Measurements from ENCODE around the gene MSMP. TPM values are rescaled to one million over a fixed set of nuclear protein-coding genes. Genes with fewer than 3 reads are reported as not detected.

MSMP gene
- total and polyA plus RNA-seq, 2 donors (not counting 1 experiment from before 2014, with no cell fraction given): not detected

DNA sequence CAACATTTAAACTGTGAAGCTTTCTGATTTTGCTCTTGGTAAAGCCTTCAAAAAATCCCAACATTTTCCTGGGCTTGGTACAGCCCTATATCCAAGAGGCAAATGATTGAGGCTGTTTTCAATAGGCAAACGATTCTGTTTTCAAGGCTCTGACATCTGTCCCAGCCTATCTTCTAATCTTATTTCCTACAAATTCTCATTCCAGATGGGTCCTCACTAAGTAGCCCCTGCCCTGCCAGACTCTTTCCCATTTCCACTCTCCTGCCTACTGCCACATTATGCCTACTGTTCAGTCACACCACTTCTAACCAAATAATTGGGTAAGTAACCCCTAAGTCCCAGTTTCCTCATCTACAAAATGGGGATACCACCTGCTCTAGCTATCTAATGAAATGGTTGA, 8.5 kb downstream of the MSMP start:
- Histone ChIP-seq H3K27ac (ENCODE audit: insufficient read depth, low read length) (no peak overlapping the region), H3K9ac (ENCODE audit: insufficient read depth, low read length) (no peak overlapping the region)
- TF ChIP-seq EZH2 (IDR thresholded peaks at IDR 0.05; ENCODE audit: low read length, missing control alignments): no peak
- TF ChIP-seq, protein P1, sequence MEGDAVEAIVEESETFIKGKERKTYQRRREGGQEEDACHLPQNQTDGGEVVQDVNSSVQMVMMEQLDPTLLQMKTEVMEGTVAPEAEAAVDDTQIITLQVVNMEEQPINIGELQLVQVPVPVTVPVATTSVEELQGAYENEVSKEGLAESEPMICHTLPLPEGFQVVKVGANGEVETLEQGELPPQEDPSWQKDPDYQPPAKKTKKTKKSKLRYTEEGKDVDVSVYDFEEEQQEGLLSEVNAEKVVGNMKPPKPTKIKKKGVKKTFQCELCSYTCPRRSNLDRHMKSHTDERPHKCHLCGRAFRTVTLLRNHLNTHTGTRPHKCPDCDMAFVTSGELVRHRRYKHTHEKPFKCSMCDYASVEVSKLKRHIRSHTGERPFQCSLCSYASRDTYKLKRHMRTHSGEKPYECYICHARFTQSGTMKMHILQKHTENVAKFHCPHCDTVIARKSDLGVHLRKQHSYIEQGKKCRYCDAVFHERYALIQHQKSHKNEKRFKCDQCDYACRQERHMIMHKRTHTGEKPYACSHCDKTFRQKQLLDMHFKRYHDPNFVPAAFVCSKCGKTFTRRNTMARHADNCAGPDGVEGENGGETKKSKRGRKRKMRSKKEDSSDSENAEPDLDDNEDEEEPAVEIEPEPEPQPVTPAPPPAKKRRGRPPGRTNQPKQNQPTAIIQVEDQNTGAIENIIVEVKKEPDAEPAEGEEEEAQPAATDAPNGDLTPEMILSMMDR (conservative IDR thresholded peaks at IDR 0.05 in 1 of 2, IDR thresholded peaks at IDR 0.05 in 1 of 2; ENCODE audit: low read depth in 1 of 2, low read length in 2 of 2): no peak

DNA sequence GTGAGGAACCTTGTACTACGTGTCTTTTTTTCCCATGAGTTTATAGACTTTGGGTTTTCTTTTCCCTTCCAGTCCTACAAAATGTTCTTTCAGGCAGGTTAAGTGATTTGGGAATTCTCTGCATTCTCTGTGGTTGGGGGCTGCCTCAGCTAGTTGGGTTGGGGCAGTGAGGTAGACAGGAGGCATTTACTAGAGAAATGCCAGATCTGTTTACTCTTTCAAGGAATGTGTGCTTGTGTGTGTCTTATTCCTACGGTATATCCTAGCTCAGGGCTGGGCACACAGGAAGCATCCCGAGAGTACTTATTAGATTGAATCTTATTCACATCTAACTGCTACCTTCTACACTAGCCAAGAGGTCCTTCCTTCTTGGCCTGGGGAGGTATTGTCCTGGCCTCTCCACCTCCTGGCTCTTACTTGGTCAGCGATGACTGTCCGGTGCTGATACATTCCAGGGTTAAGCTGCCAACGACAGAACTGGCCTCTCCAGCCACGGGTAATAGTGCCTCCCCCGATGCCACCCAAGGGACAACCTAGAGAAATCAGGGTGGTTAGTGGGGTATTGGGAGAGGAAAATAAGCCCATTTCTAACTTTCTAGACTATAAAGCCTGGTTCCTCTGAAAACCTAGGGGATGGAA, 10.1 kb downstream of the MSMP start:
- Histone ChIP-seq H3K9ac (ENCODE audit: insufficient read depth, low read length) (no peak overlapping the region), H3K36me3 (ENCODE audit: control insufficient read depth, insufficient read depth, low read length) (peaks cover 28% of the 10 kb centered on the region), H3K4me2 (ENCODE audit: extremely low read depth, insufficient read depth, low read length) (no peak overlapping the region), H3K4me1 (ENCODE audit: control insufficient read depth, extremely low read depth, insufficient read depth, low read length) (peaks cover 4% of the 10 kb centered on the region), H3K27ac (ENCODE audit: insufficient read depth, low read length) (no peak overlapping the region), H4K20me1 (ENCODE audit: control insufficient read depth, extremely low read depth, insufficient read depth, low read length) (peaks cover 2% of the 10 kb centered on the region), H3K79me2 (ENCODE audit: control insufficient read depth, insufficient read depth, low read length) (peaks cover 36% of the 10 kb centered on the region), H3K9me3 (ENCODE audit: control insufficient read depth, insufficient read depth, low read depth, low read length) (no peaks in the 10 kb centered on the region), H3K4me3 (replicated peaks in 1 of 4; ENCODE audit: control extremely low read depth in 1 of 4, insufficient read depth in 1 of 4, low read depth in 3 of 4, low read length in 4 of 4) (no peak overlapping the region), H2AFZ (ENCODE audit: low read length) (no peak overlapping the region), H3K27me3 (ENCODE audit: control insufficient read depth, insufficient read depth, low read length) (no peaks in the 10 kb centered on the region)
- no peak for DNase-seq (ENCODE audit: low read depth in 2 of 2)
- TF ChIP-seq, protein P1 (conservative IDR thresholded peaks at IDR 0.05 in 1 of 2, IDR thresholded peaks at IDR 0.05 in 1 of 2; ENCODE audit: low read depth in 1 of 2, low read length in 2 of 2): no peak
- no peak for TF ChIP-seq EZH2 (IDR thresholded peaks at IDR 0.05; ENCODE audit: low read length, missing control alignments)

More for the DNA sequence above, 8.5 kb downstream of the MSMP start:
- H3K36me3 ChIP-seq (ENCODE audit: control insufficient read depth, insufficient read depth, low read length): peaks cover 17% of the 10 kb centered on the region
- no peaks in the 10 kb centered on the region for H3K27me3 ChIP-seq (ENCODE audit: control insufficient read depth, insufficient read depth, low read length)
- no peak for DNase-seq (ENCODE audit: low read depth in 2 of 2)
- H4K20me1 ChIP-seq (ENCODE audit: control insufficient read depth, extremely low read depth, insufficient read depth, low read length): peaks cover 2% of the 10 kb centered on the region
- H3K9me3 ChIP-seq (ENCODE audit: control insufficient read depth, insufficient read depth, low read depth, low read length): no peaks in the 10 kb centered on the region
- H3K4me3 ChIP-seq (replicated peaks in 1 of 4; ENCODE audit: control extremely low read depth in 1 of 4, insufficient read depth in 1 of 4, low read depth in 3 of 4, low read length in 4 of 4): peak overlapping the region in 2 of 4 experiments; percentile 23 to 97
- H3K79me2 ChIP-seq (ENCODE audit: control insufficient read depth, insufficient read depth, low read length): peaks cover 41% of the 10 kb centered on the region
- H3K4me1 ChIP-seq (ENCODE audit: control insufficient read depth, extremely low read depth, insufficient read depth, low read length): peaks cover 7% of the 10 kb centered on the region
- H3K4me2 ChIP-seq (ENCODE audit: extremely low read depth, insufficient read depth, low read length): peak overlapping the region; percentile 51
- no peak overlapping the region for H2AFZ ChIP-seq (ENCODE audit: low read length)

DNA sequence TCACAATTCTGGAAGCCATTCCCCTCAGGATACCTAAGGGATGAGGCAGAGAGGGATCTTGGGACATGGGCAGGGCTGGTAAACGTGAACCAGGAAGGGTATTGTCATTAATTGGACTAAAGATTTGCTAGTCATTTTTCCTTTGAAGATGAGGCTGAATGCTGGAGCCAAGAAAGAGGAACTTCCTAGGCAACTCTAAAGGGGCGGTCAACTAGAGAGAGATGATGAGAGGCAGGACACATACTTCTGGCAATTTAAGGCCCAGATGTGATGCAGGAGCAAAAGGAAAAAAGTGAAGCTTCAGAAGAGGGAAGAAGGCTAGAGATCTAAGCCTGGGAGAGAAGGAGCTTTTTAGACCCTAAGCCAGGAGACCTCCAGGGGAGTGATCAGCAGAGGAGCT, 10.6 kb downstream of the MSMP start:
- no peak overlapping the region for H3K9ac ChIP-seq (ENCODE audit: insufficient read depth, low read length)
- H3K4me3 ChIP-seq (replicated peaks in 1 of 4; ENCODE audit: control extremely low read depth in 1 of 4, insufficient read depth in 1 of 4, low read depth in 3 of 4, low read length in 4 of 4): no peak overlapping the region
- no peak overlapping the region for H2AFZ ChIP-seq (ENCODE audit: low read length)
- no peak for TF ChIP-seq EZH2 (IDR thresholded peaks at IDR 0.05; ENCODE audit: low read length, missing control alignments)
- TF ChIP-seq, protein P1 (conservative IDR thresholded peaks at IDR 0.05 in 1 of 2, IDR thresholded peaks at IDR 0.05 in 1 of 2; ENCODE audit: low read depth in 1 of 2, low read length in 2 of 2): no peak
- no peaks in the 10 kb centered on the region for H3K27me3 ChIP-seq (ENCODE audit: control insufficient read depth, insufficient read depth, low read length)
- no peak overlapping the region for H3K27ac ChIP-seq (ENCODE audit: insufficient read depth, low read length)
- peaks cover 4% of the 10 kb centered on the region for H3K4me1 ChIP-seq (ENCODE audit: control insufficient read depth, extremely low read depth, insufficient read depth, low read length)
- no peak for DNase-seq (ENCODE audit: low read depth in 2 of 2)
- H4K20me1 ChIP-seq (ENCODE audit: control insufficient read depth, extremely low read depth, insufficient read depth, low read length): peaks cover 2% of the 10 kb centered on the region
- H3K4me2 ChIP-seq (ENCODE audit: extremely low read depth, insufficient read depth, low read length): no peak overlapping the region
- no peaks in the 10 kb centered on the region for H3K9me3 ChIP-seq (ENCODE audit: control insufficient read depth, insufficient read depth, low read depth, low read length)
- H3K79me2 ChIP-seq (ENCODE audit: control insufficient read depth, insufficient read depth, low read length): peaks cover 33% of the 10 kb centered on the region
- H3K36me3 ChIP-seq (ENCODE audit: control insufficient read depth, insufficient read depth, low read length): peaks cover 34% of the 10 kb centered on the region
